ENCODE measurements around the gene TEAD1.
"Not testable (repeated sequence)": the region's sequence is repeated elsewhere in the genome, so short reads cannot be mapped to it uniquely, and the experiment has no call there.

TEAD1 gene

GRCh38 chr11:12864316-12865156 lies 190.3 kb downstream of the TEAD1 start:
- DNase-seq (ENCODE audit: low spot score) = peak; percentile 65

GRCh38 chr11:12865863-12866595 lies 191.8 kb downstream of the TEAD1 start:
- no peak for DNase-seq (ENCODE audit: low spot score)

GRCh38 chr11:12867531-12867930 lies 193.3 kb downstream of the TEAD1 start:
- no peak for DNase-seq (ENCODE audit: low spot score)

- DNase-seq (ENCODE audit: low spot score) = no peak
These were observed 194.3 kb downstream of the TEAD1 start for GRCh38 chr11:12868315-12869073.

GRCh38 chr11:12871241-12871640 lies 197.0 kb downstream of the TEAD1 start:
- DNase-seq (ENCODE audit: low spot score) = no peak

GRCh38 chr11:12871788-12872321 lies 197.6 kb downstream of the TEAD1 start:
- no peak for DNase-seq (ENCODE audit: low spot score)

GRCh38 chr11:12876340-12876739 lies 202.1 kb downstream of the TEAD1 start:
- no peak for DNase-seq (ENCODE audit: low spot score)

- no peak for DNase-seq (ENCODE audit: low spot score)
These were observed 202.8 kb downstream of the TEAD1 start for GRCh38 chr11:12876988-12877387.

GRCh38 chr11:12877508-12877907 lies 203.3 kb downstream of the TEAD1 start:
- DNase-seq (ENCODE audit: low spot score) = not testable (repeated sequence)

GRCh38 chr11:12880327-12880726 lies 206.1 kb downstream of the TEAD1 start:
- no peak for DNase-seq (ENCODE audit: low spot score)

- no peak for DNase-seq (ENCODE audit: low spot score)
These were observed 208.4 kb downstream of the TEAD1 start for GRCh38 chr11:12882670-12883069.

GRCh38 chr11:12884751-12885318 lies 210.6 kb downstream of the TEAD1 start:
- no peak for DNase-seq (ENCODE audit: low spot score)

- DNase-seq (ENCODE audit: low spot score) = no peak
These were observed 211.6 kb downstream of the TEAD1 start for GRCh38 chr11:12885717-12886239.

- no peak for DNase-seq (ENCODE audit: low spot score)
These were observed 212.3 kb downstream of the TEAD1 start for GRCh38 chr11:12886508-12886907.

GRCh38 chr11:12888525-12889158 lies 214.4 kb downstream of the TEAD1 start:
- DNase-seq (ENCODE audit: low spot score) = peak; percentile 83

- DNase-seq (ENCODE audit: low spot score) = no peak
These were observed 215.0 kb downstream of the TEAD1 start for GRCh38 chr11:12889243-12889642.

- no peak for DNase-seq (ENCODE audit: low spot score)
These were observed 216.3 kb downstream of the TEAD1 start for GRCh38 chr11:12890476-12890875.

- peak; percentile 62 for DNase-seq (ENCODE audit: low spot score)
These were observed 219.8 kb downstream of the TEAD1 start for GRCh38 chr11:12893787-12894672.

GRCh38 chr11:12897390-12897789 lies 223.2 kb downstream of the TEAD1 start:
- DNase-seq (ENCODE audit: low spot score) = no peak

GRCh38 chr11:12897867-12898266 lies 223.6 kb downstream of the TEAD1 start:
- DNase-seq (ENCODE audit: low spot score) = no peak
